ENCODE measurements around the gene RYR1. TPM values are rescaled to one million over a fixed set of nuclear protein-coding genes. Genes with fewer than 3 reads are reported as not detected.
"Not testable (repeated sequence)": the region's sequence is repeated elsewhere in the genome, so short reads cannot be mapped to it uniquely, and the experiment has no call there.

The RYR1 gene
- total RNA-seq, 2 donors from 2014 or later, result 0.22 to 0.33 TPM

- no peak for DNase-seq (ENCODE audit: low spot score)
- H3K4me1 Mint-ChIP-seq (ENCODE audit: low read depth in 2 of 2), result peaks cover 5 to 9% of the 10 kb centered on the region in 2 donors
Observed at GRCh38 chr19:38587562-38587961, 154.1 kb downstream of the RYR1 start.

GRCh38 chr19:38588041-38588440, 154.6 kb downstream of the RYR1 start:
- Mint-ChIP-seq H3K27ac (peak overlapping the region; percentile 17 to 24), H3K27me3 (no peaks in the 10 kb centered on the region), H3K4me1 (ENCODE audit: low read depth in 2 of 2) (peaks cover 5 to 9% of the 10 kb centered on the region in 2 donors), H3K36me3 (peaks cover 5% of the 10 kb centered on the region), H3K4me3 (no peak overlapping the region), H3K9me3 (no peaks in the 10 kb centered on the region)
- DNase-seq (ENCODE audit: low spot score), result no peak
- ATAC-seq, result no peak

More at GRCh38 chr19:38587562-38587961, 154.1 kb downstream of the RYR1 start:
- H3K4me3 Mint-ChIP-seq, result no peak overlapping the region
- H3K36me3 Mint-ChIP-seq, result peaks cover 5% of the 10 kb centered on the region
- H3K27me3 Mint-ChIP-seq, result no peaks in the 10 kb centered on the region
- no peak for ATAC-seq
- no peaks in the 10 kb centered on the region for H3K9me3 Mint-ChIP-seq
- H3K27ac Mint-ChIP-seq, result peak overlapping the region; percentile 17 to 24

GRCh38 chr19:38592940-38593339, 159.4 kb downstream of the RYR1 start:
- H3K4me1 Mint-ChIP-seq (ENCODE audit: low read depth in 2 of 2), result peaks cover 0 to under 1% of the 10 kb centered on the region in 2 donors
- no peak for DNase-seq (ENCODE audit: low spot score)
- H3K4me3 Mint-ChIP-seq, result no peak overlapping the region
- no peaks in the 10 kb centered on the region for H3K9me3 Mint-ChIP-seq
- no peak for ATAC-seq
- H3K27me3 Mint-ChIP-seq, result no peaks in the 10 kb centered on the region
- H3K27ac Mint-ChIP-seq, result no peak overlapping the region
- H3K36me3 Mint-ChIP-seq, result peaks cover 2% of the 10 kb centered on the region

- DNase-seq (ENCODE audit: low spot score) (no peak), ATAC-seq (peak; percentile 49 to 60)
- H3K27ac Mint-ChIP-seq, result no peak overlapping the region
- H3K36me3 Mint-ChIP-seq, result peaks cover 7% of the 10 kb centered on the region
- H3K9me3 Mint-ChIP-seq, result no peaks in the 10 kb centered on the region
- H3K4me3 Mint-ChIP-seq, result no peak overlapping the region
- H3K4me1 Mint-ChIP-seq (ENCODE audit: low read depth in 2 of 2), result no peaks in the 10 kb centered on the region
- H3K27me3 Mint-ChIP-seq, result no peaks in the 10 kb centered on the region
Observed at GRCh38 chr19:38596057-38596981, 162.8 kb downstream of the RYR1 start.

- H3K4me1 Mint-ChIP-seq (ENCODE audit: low read depth in 2 of 2), result no peaks in the 10 kb centered on the region
- no peak overlapping the region for H3K4me3 Mint-ChIP-seq
- H3K27me3 Mint-ChIP-seq, result no peaks in the 10 kb centered on the region
- DNase-seq (ENCODE audit: low spot score) (no peak), ATAC-seq (no peak)
- no peaks in the 10 kb centered on the region for H3K9me3 Mint-ChIP-seq
- H3K27ac Mint-ChIP-seq, result no peak overlapping the region
- H3K36me3 Mint-ChIP-seq, result peaks cover 7% of the 10 kb centered on the region
Observed at GRCh38 chr19:38597075-38597474, 163.6 kb downstream of the RYR1 start.

GRCh38 chr19:38599722-38600121, 166.2 kb downstream of the RYR1 start:
- H3K36me3 Mint-ChIP-seq, result peaks cover 7% of the 10 kb centered on the region
- no peaks in the 10 kb centered on the region for H3K4me1 Mint-ChIP-seq (ENCODE audit: low read depth in 2 of 2)

GRCh38 chr19:38602856-38603255, 169.4 kb downstream of the RYR1 start:
- not testable (repeated sequence) for H3K36me3 Mint-ChIP-seq; H3K9me3 Mint-ChIP-seq; H3K4me3 Mint-ChIP-seq; DNase-seq (ENCODE audit: low spot score); H3K27ac Mint-ChIP-seq; H3K4me1 Mint-ChIP-seq (ENCODE audit: low read depth in 2 of 2); H3K27me3 Mint-ChIP-seq; ATAC-seq

More at GRCh38 chr19:38599722-38600121, 166.2 kb downstream of the RYR1 start:
- DNase-seq (ENCODE audit: low spot score) (no peak), ATAC-seq (peak in 1 of 2 donors; percentile 33)
- H3K27ac Mint-ChIP-seq, result no peak overlapping the region
- no peak overlapping the region for H3K4me3 Mint-ChIP-seq
- H3K27me3 Mint-ChIP-seq, result no peaks in the 10 kb centered on the region
- no peaks in the 10 kb centered on the region for H3K9me3 Mint-ChIP-seq

GRCh38 chr19:38606131-38606530, 172.6 kb downstream of the RYR1 start:
- Mint-ChIP-seq H3K27me3 (no peaks in the 10 kb centered on the region), H3K4me3 (no peak overlapping the region), H3K9me3 (no peaks in the 10 kb centered on the region), H3K36me3 (peaks cover 3% of the 10 kb centered on the region), H3K4me1 (ENCODE audit: low read depth in 2 of 2) (no peaks in the 10 kb centered on the region), H3K27ac (no peak overlapping the region)
- no peak for DNase-seq (ENCODE audit: low spot score)
- no peak for ATAC-seq

- no peak overlapping the region for H3K4me3 Mint-ChIP-seq
- peaks cover 26% of the 10 kb centered on the region for H3K36me3 Mint-ChIP-seq
- no peaks in the 10 kb centered on the region for H3K27me3 Mint-ChIP-seq
- no peaks in the 10 kb centered on the region for H3K9me3 Mint-ChIP-seq
- DNase-seq (ENCODE audit: low spot score), result no peak
- ATAC-seq, result no peak
- H3K4me1 Mint-ChIP-seq (ENCODE audit: low read depth in 2 of 2), result peaks cover 39 to 44% of the 10 kb centered on the region in 2 donors
- no peak overlapping the region for H3K27ac Mint-ChIP-seq
Observed at GRCh38 chr19:38614289-38614688, 180.8 kb downstream of the RYR1 start.

- Mint-ChIP-seq H3K4me3 (peak overlapping the region; percentile 77), H3K27me3 (no peaks in the 10 kb centered on the region), H3K36me3 (peaks cover 26% of the 10 kb centered on the region), H3K9me3 (no peaks in the 10 kb centered on the region), H3K27ac (peak overlapping the region; percentile 2 to 89), H3K4me1 (ENCODE audit: low read depth in 2 of 2) (peaks cover 45 to 52% of the 10 kb centered on the region in 2 donors)
- DNase-seq (ENCODE audit: low spot score) (no peak), ATAC-seq (no peak)
Observed at GRCh38 chr19:38615007-38615581, 181.6 kb downstream of the RYR1 start.

- no peak for ATAC-seq
- Mint-ChIP-seq H3K27me3 (no peaks in the 10 kb centered on the region), H3K9me3 (no peaks in the 10 kb centered on the region), H3K36me3 (peaks cover 22% of the 10 kb centered on the region), H3K4me3 (peak overlapping the region; percentile 99), H3K4me1 (ENCODE audit: low read depth in 2 of 2) (peaks cover 49 to 53% of the 10 kb centered on the region in 2 donors), H3K27ac (peak overlapping the region; percentile 89 to 98)
- DNase-seq (ENCODE audit: low spot score), result no peak
Observed at GRCh38 chr19:38616265-38616664, 182.8 kb downstream of the RYR1 start.

GRCh38 chr19:38617283-38617763, 183.8 kb downstream of the RYR1 start:
- H3K4me1 Mint-ChIP-seq (ENCODE audit: low read depth in 2 of 2), result peaks cover 49 to 53% of the 10 kb centered on the region in 2 donors
- DNase-seq (ENCODE audit: low spot score), result no peak

GRCh38 chr19:38617764-38618589, 184.5 kb downstream of the RYR1 start, which contains the start of gene MAP4K1:
Gene MAP4K1, minus strand, starts transcription at chr19:38617953. Its CDS starts 58 bp downstream, at chr19:38617895.
- H3K36me3 Mint-ChIP-seq, result peaks cover 31% of the 10 kb centered on the region
- peak within 1 kb of the TSS; percentile 89 to 98 for H3K27ac Mint-ChIP-seq
- H3K27me3 Mint-ChIP-seq, result no peaks in the 10 kb centered on the region
- H3K4me1 Mint-ChIP-seq (ENCODE audit: low read depth in 2 of 2), result peaks cover 46 to 53% of the 10 kb centered on the region in 2 donors
- peak; percentile 77 for DNase-seq (ENCODE audit: low spot score)
- H3K9me3 Mint-ChIP-seq, result no peaks in the 10 kb centered on the region
- H3K4me3 Mint-ChIP-seq, result peak within 1 kb of the TSS; percentile 99
- ATAC-seq, result peak; percentile 65 to 76

More at GRCh38 chr19:38617283-38617763, 183.8 kb downstream of the RYR1 start:
- H3K4me3 Mint-ChIP-seq, result peak overlapping the region; percentile 99
- peak overlapping the region; percentile 89 to 98 for H3K27ac Mint-ChIP-seq
- no peaks in the 10 kb centered on the region for H3K9me3 Mint-ChIP-seq
- H3K36me3 Mint-ChIP-seq, result peaks cover 30% of the 10 kb centered on the region
- H3K27me3 Mint-ChIP-seq, result no peaks in the 10 kb centered on the region
- no peak for ATAC-seq
